ENCODE data around the gene OR6J1.

DNA sequence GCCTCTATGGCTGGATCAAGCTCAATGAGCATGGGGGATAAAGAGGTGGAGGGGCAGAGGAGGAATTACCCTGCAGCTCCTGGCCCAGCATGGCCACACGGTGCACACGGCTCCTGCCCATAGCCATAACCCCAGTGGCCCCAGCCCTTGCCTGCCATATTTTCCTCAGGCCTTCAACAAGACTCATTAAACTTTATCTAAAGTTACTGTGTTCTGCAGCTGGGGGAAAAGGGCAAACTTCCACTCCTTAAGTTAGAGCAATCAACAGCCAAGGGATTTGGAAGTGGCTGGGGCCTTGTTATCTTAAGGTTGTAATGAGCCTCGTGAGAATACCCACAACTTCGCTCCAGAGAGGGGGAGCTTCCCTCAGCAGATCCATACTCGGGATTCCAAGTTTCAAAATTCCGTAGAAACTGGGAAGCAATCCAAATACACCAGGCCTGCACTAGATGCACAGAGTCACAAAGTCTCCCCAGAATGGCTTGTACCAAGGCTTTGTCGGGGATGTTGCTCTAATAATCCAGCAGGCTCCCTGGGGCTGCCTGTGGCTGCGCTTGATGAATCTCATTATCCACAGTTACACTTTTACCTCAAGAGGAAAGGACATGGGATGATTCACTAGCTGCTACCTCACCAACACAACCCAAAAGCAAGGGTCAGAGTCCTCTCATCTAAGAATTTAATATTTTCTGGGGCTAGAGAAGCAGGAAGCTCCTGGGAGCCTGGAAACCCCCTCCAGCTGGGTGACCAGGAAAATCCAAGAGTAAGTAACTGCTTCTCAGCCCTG, 13.0 kb upstream of the OR6J1 start:
- TF ChIP-seq, protein P1, sequence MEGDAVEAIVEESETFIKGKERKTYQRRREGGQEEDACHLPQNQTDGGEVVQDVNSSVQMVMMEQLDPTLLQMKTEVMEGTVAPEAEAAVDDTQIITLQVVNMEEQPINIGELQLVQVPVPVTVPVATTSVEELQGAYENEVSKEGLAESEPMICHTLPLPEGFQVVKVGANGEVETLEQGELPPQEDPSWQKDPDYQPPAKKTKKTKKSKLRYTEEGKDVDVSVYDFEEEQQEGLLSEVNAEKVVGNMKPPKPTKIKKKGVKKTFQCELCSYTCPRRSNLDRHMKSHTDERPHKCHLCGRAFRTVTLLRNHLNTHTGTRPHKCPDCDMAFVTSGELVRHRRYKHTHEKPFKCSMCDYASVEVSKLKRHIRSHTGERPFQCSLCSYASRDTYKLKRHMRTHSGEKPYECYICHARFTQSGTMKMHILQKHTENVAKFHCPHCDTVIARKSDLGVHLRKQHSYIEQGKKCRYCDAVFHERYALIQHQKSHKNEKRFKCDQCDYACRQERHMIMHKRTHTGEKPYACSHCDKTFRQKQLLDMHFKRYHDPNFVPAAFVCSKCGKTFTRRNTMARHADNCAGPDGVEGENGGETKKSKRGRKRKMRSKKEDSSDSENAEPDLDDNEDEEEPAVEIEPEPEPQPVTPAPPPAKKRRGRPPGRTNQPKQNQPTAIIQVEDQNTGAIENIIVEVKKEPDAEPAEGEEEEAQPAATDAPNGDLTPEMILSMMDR (conservative IDR thresholded peaks at IDR 0.05; ENCODE audit: low read depth, low read length), result no peak
- TF ChIP-seq EZH2 (IDR thresholded peaks at IDR 0.05; ENCODE audit: borderline replicate concordance, low read depth, low read length, poor library complexity, severe bottlenecking), result no peak

Measured in A673 (cell line).